Measurements from ENCODE around the gene ABTB2. TPM values are rescaled to one million over a fixed set of nuclear protein-coding genes. Genes with fewer than 3 reads are reported as not detected.

Gene ABTB2
- polyA plus RNA-seq, 1 donor from 2014 or later: 0.68 TPM

- no peaks in the 10 kb centered on the region for H3K9me3 ChIP-seq (ENCODE audit: low read length)
- no peaks in the 10 kb centered on the region for H3K36me3 ChIP-seq (ENCODE audit: insufficient read depth, low read length)
- H3K27me3 ChIP-seq (ENCODE audit: insufficient read depth, low read depth, low read length): no peaks in the 10 kb centered on the region
- H3F3A ChIP-seq (ENCODE audit: insufficient read depth, low read length, poor library complexity, severe bottlenecking): no peaks in the 10 kb centered on the region
- H3K4me3 ChIP-seq (ENCODE audit: low read length): no peak overlapping the region
- H3K9me2 ChIP-seq (ENCODE audit: insufficient read depth, low read length): no peaks in the 10 kb centered on the region
- H4K20me1 ChIP-seq (ENCODE audit: insufficient read depth): no peaks in the 10 kb centered on the region
- no peak overlapping the region for H2AFZ ChIP-seq (ENCODE audit: low read depth, low read length)
- H3K27ac ChIP-seq (ENCODE audit: low read length): no peak overlapping the region
- H3K4me2 ChIP-seq (ENCODE audit: low read length): no peak overlapping the region
- H3K79me2 ChIP-seq (replicated peaks; ENCODE audit: insufficient read depth, low read length): no peaks in the 10 kb centered on the region
- no peak for TF ChIP-seq POLR2AphosphoS5 (IDR thresholded peaks at IDR 0.05)
- TF ChIP-seq SMC3 (conservative IDR thresholded peaks at IDR 0.05; ENCODE audit: poor library complexity): no peak
- TF ChIP-seq MXI1 (conservative IDR thresholded peaks at IDR 0.05; ENCODE audit: poor library complexity, severe bottlenecking): no peak
- TF ChIP-seq EP300 (conservative IDR thresholded peaks at IDR 0.05; ENCODE audit: poor library complexity, severe bottlenecking): no peak
- TF ChIP-seq EZH2 (IDR thresholded peaks at IDR 0.05; ENCODE audit: borderline replicate concordance, insufficient read depth, low read length, poor library complexity, severe bottlenecking): no peak
- no peak for TF ChIP-seq TAF1 (IDR thresholded peaks at IDR 0.05; ENCODE audit: low read depth)
- TF ChIP-seq, protein P1, sequence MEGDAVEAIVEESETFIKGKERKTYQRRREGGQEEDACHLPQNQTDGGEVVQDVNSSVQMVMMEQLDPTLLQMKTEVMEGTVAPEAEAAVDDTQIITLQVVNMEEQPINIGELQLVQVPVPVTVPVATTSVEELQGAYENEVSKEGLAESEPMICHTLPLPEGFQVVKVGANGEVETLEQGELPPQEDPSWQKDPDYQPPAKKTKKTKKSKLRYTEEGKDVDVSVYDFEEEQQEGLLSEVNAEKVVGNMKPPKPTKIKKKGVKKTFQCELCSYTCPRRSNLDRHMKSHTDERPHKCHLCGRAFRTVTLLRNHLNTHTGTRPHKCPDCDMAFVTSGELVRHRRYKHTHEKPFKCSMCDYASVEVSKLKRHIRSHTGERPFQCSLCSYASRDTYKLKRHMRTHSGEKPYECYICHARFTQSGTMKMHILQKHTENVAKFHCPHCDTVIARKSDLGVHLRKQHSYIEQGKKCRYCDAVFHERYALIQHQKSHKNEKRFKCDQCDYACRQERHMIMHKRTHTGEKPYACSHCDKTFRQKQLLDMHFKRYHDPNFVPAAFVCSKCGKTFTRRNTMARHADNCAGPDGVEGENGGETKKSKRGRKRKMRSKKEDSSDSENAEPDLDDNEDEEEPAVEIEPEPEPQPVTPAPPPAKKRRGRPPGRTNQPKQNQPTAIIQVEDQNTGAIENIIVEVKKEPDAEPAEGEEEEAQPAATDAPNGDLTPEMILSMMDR (IDR thresholded peaks at IDR 0.05; ENCODE audit: poor library complexity, severe bottlenecking): no peak
- no peak overlapping the region for H3K9ac ChIP-seq (ENCODE audit: low read length)
Measured at GRCh38 chr11:34256626-34257025, 101.2 kb downstream of the ABTB2 start.

GRCh38 chr11:34256150-34256549 lies 101.7 kb downstream of the ABTB2 start:
- Histone ChIP-seq H3K9me2 (ENCODE audit: insufficient read depth, low read length) (no peaks in the 10 kb centered on the region), H3F3A (ENCODE audit: insufficient read depth, low read length, poor library complexity, severe bottlenecking) (no peaks in the 10 kb centered on the region), H2AFZ (ENCODE audit: low read depth, low read length) (no peak overlapping the region), H4K20me1 (ENCODE audit: insufficient read depth) (no peaks in the 10 kb centered on the region), H3K9ac (ENCODE audit: low read length) (no peak overlapping the region), H3K9me3 (ENCODE audit: low read length) (no peaks in the 10 kb centered on the region), H3K4me2 (ENCODE audit: low read length) (no peak overlapping the region), H3K36me3 (ENCODE audit: insufficient read depth, low read length) (no peaks in the 10 kb centered on the region), H3K27me3 (ENCODE audit: insufficient read depth, low read depth, low read length) (no peaks in the 10 kb centered on the region), H3K79me2 (replicated peaks; ENCODE audit: insufficient read depth, low read length) (no peaks in the 10 kb centered on the region), H3K27ac (ENCODE audit: low read length) (no peak overlapping the region), H3K4me3 (ENCODE audit: low read length) (no peak overlapping the region)
- TF ChIP-seq, protein P1 (IDR thresholded peaks at IDR 0.05; ENCODE audit: poor library complexity, severe bottlenecking): no peak
- TF ChIP-seq MXI1 (conservative IDR thresholded peaks at IDR 0.05; ENCODE audit: poor library complexity, severe bottlenecking) (no peak), TAF1 (IDR thresholded peaks at IDR 0.05; ENCODE audit: low read depth) (no peak), EZH2 (IDR thresholded peaks at IDR 0.05; ENCODE audit: borderline replicate concordance, insufficient read depth, low read length, poor library complexity, severe bottlenecking) (no peak), POLR2AphosphoS5 (IDR thresholded peaks at IDR 0.05) (no peak), SMC3 (conservative IDR thresholded peaks at IDR 0.05; ENCODE audit: poor library complexity) (no peak), RAD21 (conservative IDR thresholded peaks at IDR 0.05) (no peak), EP300 (conservative IDR thresholded peaks at IDR 0.05; ENCODE audit: poor library complexity, severe bottlenecking) (no peak)
- TF ChIP-seq, protein P2, sequence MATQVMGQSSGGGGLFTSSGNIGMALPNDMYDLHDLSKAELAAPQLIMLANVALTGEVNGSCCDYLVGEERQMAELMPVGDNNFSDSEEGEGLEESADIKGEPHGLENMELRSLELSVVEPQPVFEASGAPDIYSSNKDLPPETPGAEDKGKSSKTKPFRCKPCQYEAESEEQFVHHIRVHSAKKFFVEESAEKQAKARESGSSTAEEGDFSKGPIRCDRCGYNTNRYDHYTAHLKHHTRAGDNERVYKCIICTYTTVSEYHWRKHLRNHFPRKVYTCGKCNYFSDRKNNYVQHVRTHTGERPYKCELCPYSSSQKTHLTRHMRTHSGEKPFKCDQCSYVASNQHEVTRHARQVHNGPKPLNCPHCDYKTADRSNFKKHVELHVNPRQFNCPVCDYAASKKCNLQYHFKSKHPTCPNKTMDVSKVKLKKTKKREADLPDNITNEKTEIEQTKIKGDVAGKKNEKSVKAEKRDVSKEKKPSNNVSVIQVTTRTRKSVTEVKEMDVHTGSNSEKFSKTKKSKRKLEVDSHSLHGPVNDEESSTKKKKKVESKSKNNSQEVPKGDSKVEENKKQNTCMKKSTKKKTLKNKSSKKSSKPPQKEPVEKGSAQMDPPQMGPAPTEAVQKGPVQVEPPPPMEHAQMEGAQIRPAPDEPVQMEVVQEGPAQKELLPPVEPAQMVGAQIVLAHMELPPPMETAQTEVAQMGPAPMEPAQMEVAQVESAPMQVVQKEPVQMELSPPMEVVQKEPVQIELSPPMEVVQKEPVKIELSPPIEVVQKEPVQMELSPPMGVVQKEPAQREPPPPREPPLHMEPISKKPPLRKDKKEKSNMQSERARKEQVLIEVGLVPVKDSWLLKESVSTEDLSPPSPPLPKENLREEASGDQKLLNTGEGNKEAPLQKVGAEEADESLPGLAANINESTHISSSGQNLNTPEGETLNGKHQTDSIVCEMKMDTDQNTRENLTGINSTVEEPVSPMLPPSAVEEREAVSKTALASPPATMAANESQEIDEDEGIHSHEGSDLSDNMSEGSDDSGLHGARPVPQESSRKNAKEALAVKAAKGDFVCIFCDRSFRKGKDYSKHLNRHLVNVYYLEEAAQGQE (IDR thresholded peaks at IDR 0.05; ENCODE audit: borderline replicate concordance): no peak

Data from neural cell (in vitro differentiated cells).